GM21447 (cell line): ENCODE measurements around the gene SV2B.

ENCODE experiments used
- ATAC-seq: cut with Tn5 transposase; IDR thresholded peaks from one replicate; pipeline ENCODE4 v1.9.1; 2021; ENCODE audit not compliant: unreplicated experiment

SV2B gene

DNA sequence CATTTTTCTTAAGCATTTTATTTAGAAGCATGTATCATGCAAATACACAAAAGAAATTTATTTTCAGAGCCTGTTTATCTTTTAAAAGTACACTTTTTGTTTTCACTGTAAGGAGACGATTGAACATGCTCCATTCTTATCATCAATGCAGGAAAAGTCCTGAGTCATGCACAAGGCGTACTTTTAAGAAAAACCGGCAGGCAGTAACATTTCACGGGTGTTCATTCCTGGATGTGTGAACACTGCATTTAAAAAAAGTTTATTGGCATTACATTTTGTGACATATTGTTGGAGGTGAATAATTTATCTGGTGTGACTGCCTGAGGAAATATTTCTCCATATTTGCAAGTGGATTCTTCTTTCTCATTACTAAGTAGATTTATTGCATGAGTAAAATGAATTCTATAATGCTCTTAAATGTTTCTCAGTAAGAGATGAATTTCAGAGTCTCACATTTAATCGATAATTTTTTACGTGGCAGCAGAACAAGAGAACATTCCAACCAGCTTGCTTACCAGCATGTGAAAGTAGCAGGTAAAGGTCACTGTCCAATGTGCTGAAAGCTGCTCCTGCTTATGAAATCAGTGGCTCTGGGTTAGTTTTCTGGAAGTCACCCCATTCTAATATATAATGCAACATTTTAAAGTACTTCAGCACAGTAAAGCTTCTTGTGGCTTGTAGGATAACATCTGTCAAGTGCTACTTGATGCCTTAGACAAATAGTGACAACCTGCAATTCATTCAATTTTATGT lies 87.0 kb downstream of the SV2B start:
- no peak for ATAC-seq

DNA sequence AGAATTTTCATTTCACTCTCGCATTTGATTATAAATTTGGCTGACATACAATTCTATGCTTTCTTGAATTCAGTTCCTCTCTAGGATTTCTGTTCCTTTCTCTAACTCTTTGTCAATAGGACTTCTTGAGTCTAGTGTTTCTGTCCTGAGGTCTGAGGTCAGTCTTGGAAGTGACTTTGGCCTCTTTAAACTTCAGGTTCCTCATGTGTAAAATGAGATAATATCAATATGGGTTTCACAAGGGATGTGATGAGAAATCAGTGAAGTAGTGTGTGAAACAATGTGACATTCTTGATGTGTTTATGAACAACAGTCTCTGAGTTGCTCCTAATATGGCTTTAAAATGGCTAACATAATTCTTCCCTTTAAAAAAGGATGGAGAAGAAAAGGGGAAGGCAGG lies 92.2 kb downstream of the SV2B start:
- ATAC-seq: no peak

DNA sequence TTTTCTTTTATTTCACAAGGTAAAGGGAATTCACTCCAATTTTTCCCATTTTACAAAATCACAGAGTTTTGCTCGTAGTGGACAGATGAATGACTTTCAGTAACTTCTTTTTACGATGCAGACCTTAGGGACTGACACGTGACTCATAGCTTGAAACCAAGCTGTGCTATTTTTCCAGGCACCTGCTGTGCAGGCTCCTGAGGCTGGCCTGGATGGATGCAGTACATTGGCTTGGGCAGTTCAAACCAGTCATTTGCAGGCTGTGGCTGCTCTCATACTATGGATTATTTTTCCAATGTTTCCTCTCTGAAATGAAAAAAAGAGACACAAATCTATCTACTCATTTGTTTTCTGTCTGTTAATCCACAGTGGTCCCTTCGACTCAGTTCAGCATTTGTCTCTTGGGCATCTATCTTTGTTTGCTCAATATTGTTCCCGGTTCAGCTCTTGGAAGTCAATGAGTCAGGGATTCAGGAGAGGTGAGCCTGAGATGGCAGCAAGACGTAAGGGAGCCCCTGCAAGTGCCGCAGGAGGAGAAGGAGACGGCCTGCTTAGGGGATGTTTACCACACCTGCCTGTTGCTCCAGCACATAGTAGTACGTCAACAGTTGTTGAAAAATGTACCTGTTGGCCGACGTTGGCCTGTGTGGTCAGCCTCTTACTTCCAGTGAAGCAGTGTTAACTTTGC lies 92.8 kb downstream of the SV2B start:
- no peak for ATAC-seq

DNA sequence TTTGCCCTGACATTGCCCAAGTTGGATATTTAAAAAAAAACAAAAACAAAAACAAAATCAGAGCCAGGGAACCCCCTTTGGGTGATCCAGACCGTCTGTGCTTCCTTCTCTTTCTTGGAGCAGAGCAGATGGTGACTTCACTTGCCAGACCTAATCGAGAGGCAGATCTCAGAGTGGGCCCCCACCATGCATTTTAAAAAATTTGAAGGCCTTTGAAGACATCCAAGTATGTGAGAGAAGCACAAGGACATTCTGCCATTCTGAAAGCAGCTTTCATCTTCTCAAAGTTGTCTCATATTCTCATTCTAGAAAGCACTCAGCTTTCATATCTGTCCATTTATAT lies 93.3 kb downstream of the SV2B start:
- no peak for ATAC-seq

DNA sequence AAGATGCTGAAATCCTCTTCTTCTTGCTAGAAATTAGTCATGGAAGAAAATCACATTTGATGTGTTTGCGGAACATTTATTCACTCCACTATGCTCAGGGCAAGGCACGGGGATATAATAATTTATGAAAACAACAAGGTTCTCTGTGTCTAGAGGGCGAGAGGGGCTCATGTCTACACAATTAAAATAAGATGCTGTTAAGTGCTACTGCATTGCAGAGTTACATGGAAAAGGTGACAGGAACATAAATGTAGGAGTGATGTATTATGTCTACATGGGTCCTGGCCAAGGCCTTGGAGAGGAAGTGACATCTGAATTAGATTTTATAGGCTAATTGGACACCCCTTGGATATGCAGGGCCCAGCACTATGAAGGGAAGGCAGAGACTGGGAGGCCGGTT lies 96.1 kb downstream of the SV2B start:
- no peak for ATAC-seq

DNA sequence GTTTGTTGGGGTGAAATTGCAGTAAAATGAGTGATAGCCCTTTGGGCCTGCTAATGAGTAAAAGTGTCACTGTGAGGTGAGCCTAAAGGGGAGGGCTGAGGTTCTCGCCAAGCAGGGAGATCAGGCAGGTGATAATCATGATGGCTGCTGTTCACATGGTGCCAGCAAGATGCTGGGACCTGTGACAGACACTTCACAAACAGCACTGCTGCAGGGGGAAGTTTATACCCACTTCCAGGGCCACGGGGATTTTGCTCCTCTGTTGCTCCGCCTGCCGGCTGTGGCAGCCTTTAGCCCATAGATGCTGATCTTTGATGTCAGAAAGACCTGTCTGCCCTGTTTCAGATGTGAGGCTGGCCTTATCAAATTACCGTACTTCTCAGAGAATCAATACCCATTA lies 96.7 kb downstream of the SV2B start:
- no peak for ATAC-seq

DNA sequence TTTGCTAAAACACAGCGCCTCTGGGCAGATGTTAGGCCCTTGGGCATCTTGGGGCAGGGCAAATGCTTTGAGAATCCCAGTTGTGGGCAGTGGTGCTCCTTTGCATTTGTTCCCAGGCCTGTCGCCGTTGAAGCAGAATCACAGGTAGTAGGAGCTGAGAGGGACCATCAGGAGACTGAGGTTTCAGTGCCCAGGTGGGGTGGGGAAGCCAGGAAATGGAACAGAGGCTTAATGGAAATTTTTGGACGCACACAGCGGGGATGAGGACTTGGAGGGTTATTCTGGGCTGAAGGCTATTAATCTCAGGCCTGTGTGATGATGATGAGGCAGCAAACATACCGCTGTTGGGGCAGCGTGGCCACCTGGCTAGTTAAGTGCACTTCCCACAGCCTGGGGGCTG lies 99.5 kb downstream of the SV2B start:
- ATAC-seq: no peak

DNA sequence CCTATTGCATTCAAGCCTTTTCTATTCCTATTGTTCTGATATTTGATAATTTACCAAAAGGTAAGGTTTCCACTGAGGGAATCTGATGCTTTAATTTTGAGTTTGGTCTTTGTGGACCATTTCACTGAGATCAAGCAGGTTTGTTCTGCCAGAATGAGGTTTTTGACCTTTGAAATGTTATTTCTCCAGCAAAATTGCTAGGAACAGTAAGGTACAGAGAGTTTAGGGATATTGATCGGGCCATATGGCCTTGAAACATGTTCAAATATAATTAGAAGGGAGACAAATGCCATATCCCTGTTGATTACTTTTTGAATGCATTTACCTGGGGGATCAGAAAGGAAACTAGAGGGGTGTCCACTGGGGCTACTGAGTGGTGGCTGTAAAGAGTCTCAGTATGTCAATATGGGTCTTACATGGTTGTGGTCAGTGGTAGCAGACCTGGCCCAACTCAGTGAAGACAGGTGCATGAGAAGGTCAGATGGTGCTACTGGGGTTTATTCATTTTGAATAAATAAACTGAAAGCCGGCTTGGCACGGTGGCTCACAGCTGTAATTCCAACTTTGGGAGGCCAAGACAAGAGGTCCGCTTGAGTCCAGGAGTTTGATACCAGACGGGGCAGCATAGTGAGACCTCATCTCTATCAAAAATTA lies 100.2 kb downstream of the SV2B start:
- no peak for ATAC-seq

DNA sequence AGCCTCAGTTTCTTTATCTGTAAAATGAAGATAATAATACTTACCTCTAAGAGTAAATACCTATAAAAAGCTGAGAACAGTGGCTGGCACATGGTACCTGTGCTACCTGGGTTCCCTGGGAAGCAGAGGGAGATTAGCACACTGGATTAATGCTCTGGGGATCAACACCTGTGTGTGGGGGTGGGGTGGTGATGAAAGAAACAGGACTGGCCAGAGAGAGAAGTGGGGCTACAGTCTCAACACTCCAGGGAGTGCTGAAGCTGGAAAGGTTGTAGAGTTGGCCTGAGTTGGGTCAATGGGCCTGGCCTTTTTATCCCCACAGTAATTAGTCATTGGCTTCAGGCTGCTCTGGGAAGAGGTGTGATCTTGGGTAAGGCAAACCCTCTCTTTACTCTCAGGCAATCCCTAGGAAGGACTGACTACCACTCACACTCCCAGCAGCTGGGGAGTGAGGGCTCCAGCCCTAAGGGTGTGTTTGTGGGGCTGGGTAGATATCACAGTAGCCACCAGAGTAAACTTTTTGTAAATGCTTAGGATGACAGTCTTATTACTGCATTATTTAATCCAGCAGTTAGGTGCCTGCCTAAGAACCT lies 102.5 kb downstream of the SV2B start:
- no peak for ATAC-seq

DNA sequence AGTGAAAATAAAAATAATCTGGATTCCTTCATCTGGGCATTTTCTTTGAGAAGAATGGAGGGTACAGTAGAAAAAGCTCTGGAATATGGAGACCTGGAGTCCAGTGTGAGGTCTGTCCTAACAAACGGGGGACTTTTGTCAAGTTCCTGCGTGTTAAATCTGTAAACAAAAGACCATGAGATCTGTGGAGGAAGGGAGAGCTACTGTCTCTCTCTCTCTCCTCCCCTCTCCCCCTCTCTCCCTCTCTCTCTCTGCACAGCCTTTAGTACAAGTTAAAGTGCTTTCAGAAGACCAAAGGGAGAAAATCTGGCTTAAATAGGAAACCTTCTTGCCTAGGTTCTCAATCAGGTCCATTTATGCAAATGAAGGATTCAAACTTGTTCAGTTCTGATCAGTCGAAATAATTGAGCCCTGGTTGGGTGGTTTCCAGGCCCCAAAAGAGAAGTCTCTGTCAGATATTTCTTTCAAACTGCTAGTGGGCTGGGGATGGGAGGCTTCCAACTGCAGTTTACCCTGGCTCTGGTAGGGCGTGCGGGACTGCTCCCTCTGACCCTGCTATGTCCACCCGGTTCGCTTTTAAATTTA lies 103.7 kb downstream of the SV2B start:
- no peak for ATAC-seq

DNA sequence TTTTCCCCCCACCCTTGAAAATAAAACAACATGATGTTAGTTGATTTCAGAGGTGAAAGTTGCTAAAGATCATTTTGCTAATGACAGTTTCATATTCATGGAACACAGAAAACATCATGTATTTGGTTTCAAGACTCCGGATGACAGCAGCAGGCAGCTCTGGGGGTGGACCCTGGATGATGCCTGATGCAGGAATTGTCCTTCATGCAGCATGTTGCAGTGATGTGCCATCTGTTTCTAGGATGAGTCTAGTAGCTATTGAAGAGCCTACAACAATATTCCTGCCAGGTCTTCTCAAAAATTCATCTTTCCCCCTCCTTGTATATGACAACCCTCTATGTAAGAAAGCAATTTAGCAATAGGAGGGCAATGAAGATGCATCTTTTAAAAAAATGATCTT lies 108.3 kb downstream of the SV2B start:
- ATAC-seq: no peak

DNA sequence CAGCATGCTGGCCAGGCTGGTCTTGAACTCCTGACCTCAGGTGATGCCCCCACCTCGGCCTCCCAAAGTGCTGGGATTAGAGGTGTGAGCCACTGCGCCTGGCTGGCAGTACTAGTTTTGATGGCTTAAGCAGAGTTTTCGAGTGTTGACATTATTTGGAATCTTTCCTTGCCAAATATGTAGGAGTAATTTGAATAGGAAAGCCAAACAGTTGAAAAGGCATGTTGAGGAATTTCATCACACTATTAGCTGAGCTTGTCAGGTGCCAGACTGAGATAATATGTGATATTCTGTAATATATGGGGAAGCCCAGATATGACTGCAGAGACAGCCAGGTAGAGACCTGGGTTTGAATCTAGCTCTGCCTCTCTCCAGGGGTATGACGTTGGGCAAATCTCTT lies 109.3 kb downstream of the SV2B start:
- no peak for ATAC-seq

DNA sequence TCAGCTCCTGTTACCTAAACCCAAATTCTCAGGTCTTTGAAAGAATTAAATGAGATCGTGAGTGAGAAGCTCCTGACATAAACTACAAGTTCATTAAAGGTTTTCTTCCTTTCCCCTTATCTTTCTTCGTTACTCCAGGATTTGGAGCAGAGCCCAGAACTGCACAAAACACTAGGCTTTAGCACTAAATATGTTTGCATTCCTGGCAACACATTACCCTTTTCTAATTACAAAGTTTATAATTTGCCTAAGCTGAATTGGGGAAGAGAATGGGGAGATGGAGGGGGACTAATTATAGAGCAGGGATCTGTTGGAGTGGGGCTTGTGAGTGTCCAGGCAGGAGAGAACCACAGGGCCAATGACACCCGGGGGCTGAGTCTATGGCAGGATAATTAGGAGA lies 109.7 kb downstream of the SV2B start:
- no peak for ATAC-seq

DNA sequence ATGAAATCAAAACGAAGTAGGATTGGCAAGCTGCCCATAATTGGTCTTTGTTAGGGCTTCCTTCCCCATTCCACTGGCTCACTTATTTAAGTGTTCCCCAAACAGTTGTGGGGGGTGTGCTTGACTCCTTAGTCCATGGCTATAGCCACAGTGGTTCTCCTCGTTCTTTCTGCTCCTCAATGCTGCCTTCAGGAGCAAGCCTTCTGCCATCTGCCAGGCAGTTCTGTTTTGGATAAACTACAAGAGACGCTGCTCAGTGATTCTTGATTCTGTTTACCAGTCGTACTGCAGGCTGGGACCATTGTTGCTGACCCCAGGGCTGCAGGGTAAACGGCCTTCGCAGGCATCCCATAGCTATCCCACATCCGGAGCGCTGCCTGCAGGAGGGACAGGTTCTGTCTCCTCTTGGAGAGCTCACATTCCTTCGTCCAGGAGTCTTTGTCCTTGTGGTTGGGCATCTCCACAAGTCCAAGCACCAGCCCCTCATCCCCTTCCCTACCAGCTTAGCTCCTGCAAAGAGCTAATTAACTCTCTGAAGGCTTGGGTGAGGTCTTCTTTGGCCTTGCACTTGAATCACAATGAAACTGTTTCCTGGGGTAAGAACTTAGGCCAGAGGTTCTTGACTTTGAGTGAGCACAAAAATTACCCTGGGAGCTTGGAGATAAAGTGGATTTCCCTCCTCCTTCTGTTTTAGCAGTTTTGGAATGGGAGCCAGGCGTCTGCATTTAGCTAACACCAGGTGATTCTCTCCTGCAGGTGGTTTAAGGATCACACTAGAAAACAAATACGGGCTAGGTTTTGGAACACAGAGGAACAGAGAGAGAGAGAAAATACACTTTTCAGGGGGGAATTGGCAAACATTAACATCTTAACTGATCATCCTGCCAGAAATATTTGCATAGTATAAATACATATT lies 114.9 kb downstream of the SV2B start:
- no peak for ATAC-seq

DNA sequence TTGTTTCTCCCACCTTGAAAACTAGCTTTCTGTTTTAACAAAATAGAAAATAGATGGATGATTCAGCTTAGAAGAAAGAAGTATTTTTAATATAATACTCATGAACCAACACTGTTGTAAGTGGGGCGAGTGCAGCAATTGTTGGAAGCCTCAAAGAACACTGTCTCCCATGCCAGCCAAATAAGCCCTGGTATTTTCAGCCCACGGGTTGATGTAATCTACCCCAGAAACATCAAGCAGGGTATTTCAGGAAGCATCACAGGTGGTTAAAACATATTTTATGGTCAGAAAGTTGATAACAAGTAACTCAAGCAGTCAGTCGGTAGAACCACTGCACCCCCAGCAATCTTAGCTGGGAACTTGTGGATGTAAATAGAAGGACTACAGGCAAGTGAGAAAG lies 115.9 kb downstream of the SV2B start:
- ATAC-seq: no peak

DNA sequence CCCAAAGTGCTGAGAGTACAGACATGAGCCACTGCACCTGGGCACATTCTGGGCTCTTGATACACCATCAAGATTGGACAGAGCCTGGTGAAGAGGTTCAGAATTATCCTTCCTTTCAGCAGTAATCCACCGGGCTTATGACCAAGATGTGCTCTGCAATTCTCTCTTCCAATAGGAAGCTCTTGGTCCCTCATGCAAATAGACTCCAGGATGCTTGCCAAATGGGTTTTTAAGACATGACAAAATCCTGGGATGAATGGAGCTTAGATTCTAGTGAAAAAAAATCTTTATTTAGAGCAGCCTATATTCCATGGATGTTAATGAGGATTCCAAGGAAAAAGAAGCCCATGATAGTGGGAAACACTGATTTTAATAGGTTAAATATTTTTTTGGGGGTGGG lies 119.1 kb downstream of the SV2B start:
- no peak for ATAC-seq

DNA sequence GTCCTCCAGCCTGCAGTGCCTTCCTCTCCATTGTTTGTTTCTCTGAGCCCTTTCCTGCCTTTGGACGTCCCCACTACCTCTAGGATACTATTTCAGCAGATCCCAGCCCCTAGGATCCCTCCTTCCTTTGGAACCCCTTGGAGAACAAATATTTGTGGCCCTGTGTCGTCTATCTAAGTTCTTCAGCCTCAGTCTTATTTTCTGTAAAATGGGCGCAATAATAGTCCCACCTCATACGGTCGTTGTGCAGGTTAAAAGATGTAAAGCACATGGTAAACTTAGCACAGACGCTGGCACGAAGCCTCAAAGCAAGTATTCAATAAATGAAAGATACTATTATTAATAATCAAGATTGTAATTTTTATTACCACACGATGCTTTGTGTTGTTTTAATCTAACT lies 122.0 kb downstream of the SV2B start:
- no peak for ATAC-seq

DNA sequence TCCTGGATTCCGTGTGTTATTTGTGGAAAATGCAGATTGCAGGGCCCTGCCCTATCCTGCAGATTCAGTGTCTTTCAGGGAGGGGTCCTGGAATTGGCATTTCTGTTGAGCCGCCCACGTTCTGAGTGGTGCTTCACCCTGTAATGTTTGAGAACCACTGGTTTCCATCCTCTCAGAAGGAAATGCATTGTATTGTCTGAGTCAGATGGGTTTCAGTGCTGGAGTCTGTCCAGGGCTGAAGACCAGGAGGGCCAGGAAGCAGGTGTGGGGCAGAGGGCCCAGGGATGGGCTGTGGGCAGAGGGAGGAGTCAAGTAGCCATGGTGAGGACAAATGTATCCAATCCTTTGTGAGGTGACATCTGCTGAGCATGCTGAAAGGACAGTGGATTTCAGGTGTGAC lies 123.8 kb downstream of the SV2B start:
- ATAC-seq: no peak

DNA sequence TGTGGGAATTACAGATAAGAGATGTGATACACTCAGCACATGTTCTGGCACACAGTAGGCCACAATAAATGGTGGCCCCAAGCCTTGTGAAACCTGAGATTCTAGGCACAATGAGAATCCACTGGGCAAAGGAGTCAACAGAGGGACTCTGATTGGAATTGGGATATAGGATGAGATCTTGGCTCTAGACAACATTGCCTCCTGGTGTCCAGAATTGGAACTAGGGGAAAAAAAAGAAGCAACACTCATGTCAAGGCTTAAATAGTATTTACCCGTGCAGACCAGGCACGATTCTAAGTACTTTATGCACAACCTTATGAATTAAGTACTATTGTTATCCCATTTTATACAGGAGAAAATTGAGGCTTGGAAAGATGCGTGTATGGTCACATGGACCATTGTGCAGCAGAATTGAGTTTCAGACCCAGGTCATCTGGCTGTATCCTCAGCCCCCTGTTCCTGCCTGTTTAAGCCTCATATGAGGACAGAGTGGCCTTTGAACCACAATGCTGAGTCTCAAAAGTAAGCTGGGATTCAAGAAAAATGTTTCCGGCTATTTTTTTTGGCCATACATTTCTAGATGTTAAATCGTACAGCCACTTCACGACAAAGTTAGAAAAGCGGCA lies 124.8 kb downstream of the SV2B start:
- ATAC-seq: no peak

DNA sequence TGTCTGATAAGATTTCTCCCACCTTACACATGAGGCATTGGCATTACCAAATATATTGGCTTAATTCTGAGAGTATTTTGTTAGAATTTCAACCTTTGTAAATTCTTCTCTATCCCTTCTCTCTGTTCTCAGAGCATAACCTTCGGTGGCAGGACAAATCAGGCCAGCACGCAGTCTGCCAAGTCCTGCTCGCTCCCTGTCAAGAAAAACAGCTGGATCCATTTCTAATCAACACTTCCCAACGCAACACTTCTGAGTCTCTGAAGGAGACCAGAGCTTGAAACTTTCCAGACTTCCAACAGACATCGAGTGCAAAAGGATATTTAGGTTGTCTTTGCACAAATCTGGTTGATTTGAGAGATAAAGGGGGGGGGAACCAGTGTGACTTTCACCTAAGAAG lies 125.7 kb downstream of the SV2B start:
- no peak for ATAC-seq
